WTC11 (cell line): ENCODE measurements around the gene OPCML.

Source experiments
- ETV6 ChIP-seq: sonication (generic); formaldehyde crosslinking; IDR thresholded peaks from 2 replicates; pipeline ENCODE4 v1.8.1; 2022; ENCODE audit warnings: mild to moderate bottlenecking, missing genetic modification reagents
- FOXJ3 ChIP-seq: sonication (generic); formaldehyde crosslinking; IDR thresholded peaks from 2 replicates; pipeline ENCODE4 v1.9.0; 2021; ENCODE audit warnings: missing genetic modification reagents, mild to moderate bottlenecking, borderline replicate concordance
- NFE2L1 ChIP-seq: sonication (generic); formaldehyde crosslinking; IDR thresholded peaks from 2 replicates; pipeline ENCODE4 v1.8.1; 2023; ENCODE audit warnings: missing genetic modification reagents
- SP1 ChIP-seq: sonication (generic); formaldehyde crosslinking; conservative IDR thresholded peaks from 2 replicates; pipeline ENCODE4 v1.8.1; 2022; ENCODE audit warnings: missing genetic modification reagents
- TEAD4 ChIP-seq: sonication (generic); formaldehyde crosslinking; IDR thresholded peaks from 2 replicates; pipeline ENCODE4 v1.8.0; 2022; ENCODE audit warnings: mild to moderate bottlenecking, missing genetic modification reagents
- ZNF671 ChIP-seq: fragments of 250-450 bp; sonication (Bioruptor Pico); IDR thresholded peaks from 2 replicates; pipeline ENCODE4 v1.8.0; 2021; ENCODE audit warnings: mild to moderate bottlenecking
- TF ChIP-seq, protein P1 (sequence below): fragments of 200-600 bp; IDR thresholded peaks from 2 replicates; pipeline ENCODE4 v1.8.0; 2022; ENCODE audit warnings: antibody characterized with exemption
- TF ChIP-seq, protein P2 (sequence below): sonication (generic); formaldehyde crosslinking; IDR thresholded peaks from 2 replicates; pipeline ENCODE4 v1.8.0; 2022; ENCODE audit warnings: mild to moderate bottlenecking, missing genetic modification reagents
- TF ChIP-seq, protein P3 (sequence below): sonication (generic); formaldehyde crosslinking; IDR thresholded peaks from 2 replicates; pipeline ENCODE4 v1.8.0; 2023; ENCODE audit warnings: missing genetic modification reagents, mild to moderate bottlenecking, borderline replicate concordance

DNA sequence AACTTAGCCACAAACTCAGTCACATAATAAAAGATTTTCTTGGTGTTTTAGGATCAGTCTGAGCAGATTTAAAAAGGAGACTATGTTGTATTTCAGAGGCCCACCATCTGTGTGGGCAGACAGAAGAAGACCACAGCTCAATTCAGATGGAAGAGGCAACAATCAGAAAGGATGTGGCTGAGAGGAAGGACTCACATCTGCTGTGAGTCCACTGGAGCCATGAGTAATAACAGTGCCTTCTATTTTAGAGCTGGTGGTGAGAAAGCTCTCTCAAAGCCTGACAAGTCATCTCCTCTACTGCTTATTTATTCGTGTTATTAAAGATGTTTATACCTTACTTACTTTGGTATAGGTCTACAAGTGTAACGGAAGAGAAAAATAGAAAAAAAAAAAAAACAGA is 357.2 kb downstream of the OPCML start:
- TF ChIP-seq, protein P1, sequence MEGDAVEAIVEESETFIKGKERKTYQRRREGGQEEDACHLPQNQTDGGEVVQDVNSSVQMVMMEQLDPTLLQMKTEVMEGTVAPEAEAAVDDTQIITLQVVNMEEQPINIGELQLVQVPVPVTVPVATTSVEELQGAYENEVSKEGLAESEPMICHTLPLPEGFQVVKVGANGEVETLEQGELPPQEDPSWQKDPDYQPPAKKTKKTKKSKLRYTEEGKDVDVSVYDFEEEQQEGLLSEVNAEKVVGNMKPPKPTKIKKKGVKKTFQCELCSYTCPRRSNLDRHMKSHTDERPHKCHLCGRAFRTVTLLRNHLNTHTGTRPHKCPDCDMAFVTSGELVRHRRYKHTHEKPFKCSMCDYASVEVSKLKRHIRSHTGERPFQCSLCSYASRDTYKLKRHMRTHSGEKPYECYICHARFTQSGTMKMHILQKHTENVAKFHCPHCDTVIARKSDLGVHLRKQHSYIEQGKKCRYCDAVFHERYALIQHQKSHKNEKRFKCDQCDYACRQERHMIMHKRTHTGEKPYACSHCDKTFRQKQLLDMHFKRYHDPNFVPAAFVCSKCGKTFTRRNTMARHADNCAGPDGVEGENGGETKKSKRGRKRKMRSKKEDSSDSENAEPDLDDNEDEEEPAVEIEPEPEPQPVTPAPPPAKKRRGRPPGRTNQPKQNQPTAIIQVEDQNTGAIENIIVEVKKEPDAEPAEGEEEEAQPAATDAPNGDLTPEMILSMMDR = no peak
- TF ChIP-seq SP1 (CRISPR knock-in tag) (no peak), TEAD4 (CRISPR knock-in tag) (no peak), NFE2L1 (CRISPR knock-in tag) (no peak), FOXJ3 (no peak), ETV6 (no peak), ZNF671 (CRISPR knock-in tag) (no peak)
- TF ChIP-seq, protein P2, sequence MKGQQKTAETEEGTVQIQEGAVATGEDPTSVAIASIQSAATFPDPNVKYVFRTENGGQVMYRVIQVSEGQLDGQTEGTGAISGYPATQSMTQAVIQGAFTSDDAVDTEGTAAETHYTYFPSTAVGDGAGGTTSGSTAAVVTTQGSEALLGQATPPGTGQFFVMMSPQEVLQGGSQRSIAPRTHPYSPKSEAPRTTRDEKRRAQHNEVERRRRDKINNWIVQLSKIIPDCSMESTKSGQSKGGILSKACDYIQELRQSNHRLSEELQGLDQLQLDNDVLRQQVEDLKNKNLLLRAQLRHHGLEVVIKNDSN = no peak
- TF ChIP-seq, protein P3, sequence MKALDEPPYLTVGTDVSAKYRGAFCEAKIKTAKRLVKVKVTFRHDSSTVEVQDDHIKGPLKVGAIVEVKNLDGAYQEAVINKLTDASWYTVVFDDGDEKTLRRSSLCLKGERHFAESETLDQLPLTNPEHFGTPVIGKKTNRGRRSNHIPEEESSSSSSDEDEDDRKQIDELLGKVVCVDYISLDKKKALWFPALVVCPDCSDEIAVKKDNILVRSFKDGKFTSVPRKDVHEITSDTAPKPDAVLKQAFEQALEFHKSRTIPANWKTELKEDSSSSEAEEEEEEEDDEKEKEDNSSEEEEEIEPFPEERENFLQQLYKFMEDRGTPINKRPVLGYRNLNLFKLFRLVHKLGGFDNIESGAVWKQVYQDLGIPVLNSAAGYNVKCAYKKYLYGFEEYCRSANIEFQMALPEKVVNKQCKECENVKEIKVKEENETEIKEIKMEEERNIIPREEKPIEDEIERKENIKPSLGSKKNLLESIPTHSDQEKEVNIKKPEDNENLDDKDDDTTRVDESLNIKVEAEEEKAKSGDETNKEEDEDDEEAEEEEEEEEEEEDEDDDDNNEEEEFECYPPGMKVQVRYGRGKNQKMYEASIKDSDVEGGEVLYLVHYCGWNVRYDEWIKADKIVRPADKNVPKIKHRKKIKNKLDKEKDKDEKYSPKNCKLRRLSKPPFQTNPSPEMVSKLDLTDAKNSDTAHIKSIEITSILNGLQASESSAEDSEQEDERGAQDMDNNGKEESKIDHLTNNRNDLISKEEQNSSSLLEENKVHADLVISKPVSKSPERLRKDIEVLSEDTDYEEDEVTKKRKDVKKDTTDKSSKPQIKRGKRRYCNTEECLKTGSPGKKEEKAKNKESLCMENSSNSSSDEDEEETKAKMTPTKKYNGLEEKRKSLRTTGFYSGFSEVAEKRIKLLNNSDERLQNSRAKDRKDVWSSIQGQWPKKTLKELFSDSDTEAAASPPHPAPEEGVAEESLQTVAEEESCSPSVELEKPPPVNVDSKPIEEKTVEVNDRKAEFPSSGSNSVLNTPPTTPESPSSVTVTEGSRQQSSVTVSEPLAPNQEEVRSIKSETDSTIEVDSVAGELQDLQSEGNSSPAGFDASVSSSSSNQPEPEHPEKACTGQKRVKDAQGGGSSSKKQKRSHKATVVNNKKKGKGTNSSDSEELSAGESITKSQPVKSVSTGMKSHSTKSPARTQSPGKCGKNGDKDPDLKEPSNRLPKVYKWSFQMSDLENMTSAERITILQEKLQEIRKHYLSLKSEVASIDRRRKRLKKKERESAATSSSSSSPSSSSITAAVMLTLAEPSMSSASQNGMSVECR = no peak
